Neural cell (in vitro differentiated cells): ENCODE measurements around the gene RTN4RL1. TPM values are rescaled to one million over a fixed set of nuclear protein-coding genes. Genes with fewer than 3 reads are reported as not detected.

Source experiments
- H2AFZ ChIP-seq: fragments of 200-600, 300-800 bp; sonication (generic), shearing (Covaris generic); 2 replicates; pipeline ENCODE4 v1.6.0; 2014; ENCODE audit warnings: low read depth, mild to moderate bottlenecking, antibody characterized with exemption, low read length, moderate library complexity
- H3F3A ChIP-seq: fragments of 200-600 bp; shearing (Covaris generic); 2 replicates; pipeline ENCODE4 v1.6.1; 2016; ENCODE audit warnings: mild to moderate bottlenecking, moderate library complexity, mixed read lengths, antibody characterized with exemption, low read length; ENCODE audit not compliant: insufficient read depth, poor library complexity, severe bottlenecking
- H3K27ac ChIP-seq: fragments of 200-600, 300-800 bp; sonication (generic), shearing (Covaris generic); 2 replicates; pipeline ENCODE4 v1.5.1; 2014; ENCODE audit warnings: mild to moderate bottlenecking, low read length, moderate library complexity
- H3K27me3 ChIP-seq: fragments of 300-800, 200-600 bp; sonication (generic), shearing (Covaris generic); 2 replicates; pipeline ENCODE4 v1.6.0; 2014; ENCODE audit warnings: mild to moderate bottlenecking, low read depth, low read length, moderate library complexity; ENCODE audit not compliant: insufficient read depth
- H3K36me3 ChIP-seq: fragments of 300-800, 200-600 bp; sonication (generic), shearing (Covaris generic); 2 replicates; pipeline ENCODE4 v1.5.1; 2014; ENCODE audit warnings: mild to moderate bottlenecking, antibody characterized with exemption, low read length, moderate library complexity; ENCODE audit not compliant: insufficient read depth
- H3K4me2 ChIP-seq: fragments of 300-800, 200-600 bp; sonication (generic), shearing (Covaris generic); 2 replicates; pipeline ENCODE4 v1.6.0; 2014; ENCODE audit warnings: mild to moderate bottlenecking, low read length
- H3K4me3 ChIP-seq: fragments of 300-800, 200-600 bp; sonication (generic), shearing (Covaris generic); 2 replicates; pipeline ENCODE4 v1.5.1; 2014; ENCODE audit warnings: mild to moderate bottlenecking, low read length, moderate library complexity
- H3K79me2 ChIP-seq: fragments of 200-600 bp; shearing (Covaris generic); replicated peaks from 2 replicates; pipeline ENCODE4 v1.6.0; 2014; ENCODE audit warnings: mild to moderate bottlenecking, low read length, moderate library complexity; ENCODE audit not compliant: insufficient read depth
- H3K9ac ChIP-seq: fragments of 300-800, 200-600 bp; sonication (generic), shearing (Covaris generic); 2 replicates; pipeline ENCODE4 v1.6.1; 2016; ENCODE audit warnings: mild to moderate bottlenecking, low read length, mixed read lengths
- H3K9me2 ChIP-seq: fragments of 200-600 bp; shearing (Covaris generic); 2 replicates; pipeline ENCODE4 v1.6.1; 2016; ENCODE audit warnings: mild to moderate bottlenecking, low read length, mixed read lengths; ENCODE audit not compliant: insufficient read depth
- H3K9me3 ChIP-seq: fragments of 200-600, 300-800 bp; sonication (generic), shearing (Covaris generic); 2 replicates; pipeline ENCODE4 v1.6.1; 2016; ENCODE audit warnings: mild to moderate bottlenecking, mixed run types, low read length, moderate library complexity, mixed read lengths
- H4K20me1 ChIP-seq: fragments of 200-600 bp; shearing (Covaris generic); 2 replicates; pipeline ENCODE4 v1.6.1; 2016; ENCODE audit warnings: mild to moderate bottlenecking, mixed run types; ENCODE audit not compliant: insufficient read depth
- EP300 ChIP-seq: fragments of 450-650 bp; conservative IDR thresholded peaks from 2 replicates; pipeline ENCODE4 v1.6.1; 2014; ENCODE audit warnings: antibody characterized with exemption, mild to moderate bottlenecking, moderate library complexity; ENCODE audit not compliant: poor library complexity, severe bottlenecking
- EZH2 ChIP-seq: fragments of 200-600, 300-800 bp; shearing (Covaris generic), sonication (generic); IDR thresholded peaks from 2 replicates; pipeline ENCODE4 v1.6.1; 2014; ENCODE audit warnings: antibody characterized with exemption, low read length, borderline replicate concordance, mild to moderate bottlenecking; ENCODE audit not compliant: insufficient read depth, poor library complexity, severe bottlenecking
- MXI1 ChIP-seq: fragments of 450-650 bp; conservative IDR thresholded peaks from 2 replicates; pipeline ENCODE4 v1.6.1; 2014; ENCODE audit warnings: antibody characterized with exemption, mild to moderate bottlenecking; ENCODE audit not compliant: poor library complexity, severe bottlenecking
- POLR2AphosphoS5 ChIP-seq: IDR thresholded peaks from 2 replicates; pipeline ENCODE4 v1.6.1; 2012
- RAD21 ChIP-seq: fragments of 450-650 bp; conservative IDR thresholded peaks from 2 replicates; pipeline ENCODE4 v1.6.1; 2014; ENCODE audit warnings: antibody characterized with exemption, mild to moderate bottlenecking, moderate library complexity
- SMC3 ChIP-seq: fragments of 450-650 bp; conservative IDR thresholded peaks from 2 replicates; pipeline ENCODE4 v1.6.1; 2014; ENCODE audit warnings: antibody characterized with exemption, mild to moderate bottlenecking, moderate library complexity; ENCODE audit not compliant: poor library complexity
- TAF1 ChIP-seq: IDR thresholded peaks from 2 replicates; pipeline ENCODE4 v1.6.1; 2012; ENCODE audit warnings: low read depth
- polyA plus RNA-seq: library from polyadenylated mRNA; depleted of rRNA; stranded (reverse); fragments of >200 nt; gene quantifications from 2 replicates; pipeline ENCODE4 v1.2.3, GENCODE V29; 2014
- TF ChIP-seq, protein P1 (sequence below): IDR thresholded peaks from 2 replicates; pipeline ENCODE4 v1.6.1; 2012; ENCODE audit warnings: borderline replicate concordance
- TF ChIP-seq, protein P2 (sequence below): fragments of 450-650 bp; IDR thresholded peaks from 2 replicates; pipeline ENCODE4 v1.5.1; 2014; ENCODE audit warnings: antibody characterized with exemption, mild to moderate bottlenecking, moderate library complexity; ENCODE audit not compliant: poor library complexity, severe bottlenecking

Gene RTN4RL1
- polyA plus RNA-seq, 1 donor from 2014 or later, result 8.1 TPM

DNA sequence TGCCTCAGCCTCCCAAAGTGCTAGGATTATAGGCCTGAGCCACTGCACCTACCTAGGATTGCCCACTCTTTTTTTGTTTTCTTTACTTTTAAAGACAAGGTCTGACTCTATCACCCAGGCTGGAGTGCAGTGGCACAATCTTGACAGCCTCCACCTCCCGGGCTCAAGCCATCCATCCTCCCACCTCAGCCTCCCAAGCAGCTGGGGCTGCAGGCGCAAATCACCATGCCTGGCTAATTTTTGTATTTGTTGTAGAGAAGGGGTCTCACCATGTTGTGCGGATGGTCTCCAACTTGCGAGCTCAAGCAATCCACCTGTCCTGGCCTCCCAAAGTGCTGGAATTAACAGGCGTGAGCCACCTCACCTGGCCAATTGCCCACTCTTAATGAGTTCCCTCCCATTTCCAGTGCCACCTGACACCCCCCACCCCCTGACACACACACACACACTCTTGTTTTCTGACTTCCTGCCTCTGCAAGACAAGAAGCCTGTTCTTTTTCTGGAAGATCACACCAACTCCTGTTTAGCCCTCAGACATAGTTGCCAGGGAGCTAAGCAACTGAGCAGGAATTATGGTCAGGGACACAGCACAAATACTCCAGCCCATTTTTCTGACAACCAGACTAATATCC lies 19.2 kb upstream of the RTN4RL1 start:
- Histone ChIP-seq H3K27me3 (no peaks in the 10 kb centered on the region), H4K20me1 (no peaks in the 10 kb centered on the region), H3K9ac (no peak overlapping the region), H3K79me2 (peaks cover 3% of the 10 kb centered on the region), H3K4me3 (no peak overlapping the region), H3K9me3 (no peaks in the 10 kb centered on the region), H2AFZ (no peak overlapping the region), H3F3A (peaks cover 6% of the 10 kb centered on the region), H3K9me2 (no peaks in the 10 kb centered on the region), H3K27ac (no peak overlapping the region), H3K36me3 (no peaks in the 10 kb centered on the region), H3K4me2 (no peak overlapping the region)
- TF ChIP-seq, protein P1, sequence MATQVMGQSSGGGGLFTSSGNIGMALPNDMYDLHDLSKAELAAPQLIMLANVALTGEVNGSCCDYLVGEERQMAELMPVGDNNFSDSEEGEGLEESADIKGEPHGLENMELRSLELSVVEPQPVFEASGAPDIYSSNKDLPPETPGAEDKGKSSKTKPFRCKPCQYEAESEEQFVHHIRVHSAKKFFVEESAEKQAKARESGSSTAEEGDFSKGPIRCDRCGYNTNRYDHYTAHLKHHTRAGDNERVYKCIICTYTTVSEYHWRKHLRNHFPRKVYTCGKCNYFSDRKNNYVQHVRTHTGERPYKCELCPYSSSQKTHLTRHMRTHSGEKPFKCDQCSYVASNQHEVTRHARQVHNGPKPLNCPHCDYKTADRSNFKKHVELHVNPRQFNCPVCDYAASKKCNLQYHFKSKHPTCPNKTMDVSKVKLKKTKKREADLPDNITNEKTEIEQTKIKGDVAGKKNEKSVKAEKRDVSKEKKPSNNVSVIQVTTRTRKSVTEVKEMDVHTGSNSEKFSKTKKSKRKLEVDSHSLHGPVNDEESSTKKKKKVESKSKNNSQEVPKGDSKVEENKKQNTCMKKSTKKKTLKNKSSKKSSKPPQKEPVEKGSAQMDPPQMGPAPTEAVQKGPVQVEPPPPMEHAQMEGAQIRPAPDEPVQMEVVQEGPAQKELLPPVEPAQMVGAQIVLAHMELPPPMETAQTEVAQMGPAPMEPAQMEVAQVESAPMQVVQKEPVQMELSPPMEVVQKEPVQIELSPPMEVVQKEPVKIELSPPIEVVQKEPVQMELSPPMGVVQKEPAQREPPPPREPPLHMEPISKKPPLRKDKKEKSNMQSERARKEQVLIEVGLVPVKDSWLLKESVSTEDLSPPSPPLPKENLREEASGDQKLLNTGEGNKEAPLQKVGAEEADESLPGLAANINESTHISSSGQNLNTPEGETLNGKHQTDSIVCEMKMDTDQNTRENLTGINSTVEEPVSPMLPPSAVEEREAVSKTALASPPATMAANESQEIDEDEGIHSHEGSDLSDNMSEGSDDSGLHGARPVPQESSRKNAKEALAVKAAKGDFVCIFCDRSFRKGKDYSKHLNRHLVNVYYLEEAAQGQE, result no peak
- TF ChIP-seq TAF1, result no peak
- TF ChIP-seq, protein P2, sequence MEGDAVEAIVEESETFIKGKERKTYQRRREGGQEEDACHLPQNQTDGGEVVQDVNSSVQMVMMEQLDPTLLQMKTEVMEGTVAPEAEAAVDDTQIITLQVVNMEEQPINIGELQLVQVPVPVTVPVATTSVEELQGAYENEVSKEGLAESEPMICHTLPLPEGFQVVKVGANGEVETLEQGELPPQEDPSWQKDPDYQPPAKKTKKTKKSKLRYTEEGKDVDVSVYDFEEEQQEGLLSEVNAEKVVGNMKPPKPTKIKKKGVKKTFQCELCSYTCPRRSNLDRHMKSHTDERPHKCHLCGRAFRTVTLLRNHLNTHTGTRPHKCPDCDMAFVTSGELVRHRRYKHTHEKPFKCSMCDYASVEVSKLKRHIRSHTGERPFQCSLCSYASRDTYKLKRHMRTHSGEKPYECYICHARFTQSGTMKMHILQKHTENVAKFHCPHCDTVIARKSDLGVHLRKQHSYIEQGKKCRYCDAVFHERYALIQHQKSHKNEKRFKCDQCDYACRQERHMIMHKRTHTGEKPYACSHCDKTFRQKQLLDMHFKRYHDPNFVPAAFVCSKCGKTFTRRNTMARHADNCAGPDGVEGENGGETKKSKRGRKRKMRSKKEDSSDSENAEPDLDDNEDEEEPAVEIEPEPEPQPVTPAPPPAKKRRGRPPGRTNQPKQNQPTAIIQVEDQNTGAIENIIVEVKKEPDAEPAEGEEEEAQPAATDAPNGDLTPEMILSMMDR, result no peak
- no peak for TF ChIP-seq RAD21
- TF ChIP-seq SMC3, result no peak
- TF ChIP-seq POLR2AphosphoS5, result no peak
- no peak for TF ChIP-seq EZH2
- TF ChIP-seq EP300, result no peak
- TF ChIP-seq MXI1, result no peak

DNA sequence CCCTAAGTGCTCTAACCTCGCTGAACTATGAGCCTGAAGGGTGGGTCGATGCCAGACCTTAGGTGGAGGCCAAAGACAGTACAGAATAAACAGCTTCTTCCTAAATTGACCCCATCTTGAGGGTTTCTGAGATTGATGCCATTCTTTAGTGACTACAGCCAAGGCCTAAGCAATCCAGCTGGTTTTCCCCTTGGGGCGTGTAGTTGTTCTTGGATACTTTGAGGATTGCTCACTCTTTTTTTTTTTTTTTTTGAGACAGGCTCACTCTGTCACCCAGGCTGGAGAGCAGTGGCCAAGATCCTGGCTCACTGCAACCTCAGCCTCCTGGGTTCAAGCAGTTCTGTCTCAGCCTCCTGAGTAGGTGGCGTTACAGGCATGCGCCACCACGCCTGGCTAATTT lies 18.7 kb upstream of the RTN4RL1 start:
- H3K36me3 ChIP-seq, result no peaks in the 10 kb centered on the region

More for the DNA sequence above, 18.7 kb upstream of the RTN4RL1 start:
- Histone ChIP-seq H2AFZ (no peak overlapping the region), H3K9ac (no peak overlapping the region), H3K79me2 (peaks cover 3% of the 10 kb centered on the region), H3K9me3 (no peaks in the 10 kb centered on the region), H3K4me2 (no peak overlapping the region), H3K4me3 (no peak overlapping the region), H3K9me2 (no peaks in the 10 kb centered on the region), H4K20me1 (no peaks in the 10 kb centered on the region), H3F3A (peaks cover 6% of the 10 kb centered on the region), H3K27ac (no peak overlapping the region), H3K27me3 (no peaks in the 10 kb centered on the region)
- TF ChIP-seq SMC3, result no peak
- TF ChIP-seq RAD21, result no peak
- TF ChIP-seq, protein P1, result no peak
- TF ChIP-seq POLR2AphosphoS5, result no peak
- no peak for TF ChIP-seq TAF1
- TF ChIP-seq, protein P2, result no peak
- TF ChIP-seq EZH2, result no peak
- no peak for TF ChIP-seq MXI1
- no peak for TF ChIP-seq EP300
